Smooth muscle cell (in vitro differentiated cells): Measurements from ENCODE around the gene FAM193A. TPM values are rescaled to one million over a fixed set of nuclear protein-coding genes. Genes with fewer than 3 reads are reported as not detected.

Source experiments
- DNase-seq: peaks from one replicate; lab custom pipeline; 2025; ENCODE audit not compliant: unreplicated experiment; lab: John Stamatoyannopoulos, UW
- H2AFZ ChIP-seq: fragments of 200-600 bp; sonication (generic); 2 replicates; pipeline ENCODE4 v1.6.0; 2016; ENCODE audit warnings: antibody characterized with exemption, low read depth, mild to moderate bottlenecking
- H3F3A ChIP-seq: fragments of 200-600 bp; sonication (generic); 2 replicates; pipeline ENCODE4 v1.6.0; 2017; ENCODE audit warnings: antibody characterized with exemption, low read depth
- H3K27ac ChIP-seq: fragments of 200-600 bp; sonication (generic); 2 replicates; pipeline ENCODE4 v1.5.1; 2016; ENCODE audit warnings: low read depth, mild to moderate bottlenecking
- H3K27me3 ChIP-seq: fragments of 200-600 bp; sonication (generic); 2 replicates; pipeline ENCODE4 v1.6.1; 2016; ENCODE audit warnings: low read depth, mild to moderate bottlenecking
- H3K36me3 ChIP-seq: fragments of 200-600 bp; sonication (generic); 2 replicates; pipeline ENCODE4 v1.5.1; 2016; ENCODE audit warnings: low read depth
- H3K4me1 ChIP-seq: fragments of 200-600 bp; sonication (generic); 2 replicates; pipeline ENCODE4 v1.5.1; 2016; ENCODE audit warnings: low read depth
- H3K4me2 ChIP-seq: fragments of 200-600 bp; sonication (generic); 2 replicates; pipeline ENCODE4 v1.6.0; 2016; ENCODE audit warnings: mild to moderate bottlenecking
- H3K4me3 ChIP-seq: fragments of 200-600 bp; sonication (generic); 2 replicates; pipeline ENCODE4 v1.5.1; 2016; ENCODE audit warnings: mild to moderate bottlenecking
- H3K79me2 ChIP-seq: fragments of 200-600 bp; sonication (generic); 2 replicates; pipeline ENCODE4 v1.6.0; 2016; ENCODE audit warnings: low read depth, mild to moderate bottlenecking
- H3K9ac ChIP-seq: fragments of 200-600 bp; sonication (generic); 2 replicates; pipeline ENCODE4 v1.6.0; 2016; ENCODE audit warnings: low read depth
- H3K9me3 ChIP-seq: fragments of 200-600 bp; sonication (generic); replicated peaks from 2 replicates; pipeline ENCODE4 v1.5.1; 2016; ENCODE audit warnings: low read depth
- H4K20me1 ChIP-seq: fragments of 200-600 bp; sonication (generic); 2 replicates; pipeline ENCODE4 v1.6.0; 2016; ENCODE audit warnings: low read depth
- WGBS: methylation state at CpG from one replicate; pipeline ENCODE4 v1.1.7; 2016; ENCODE audit warnings: low lambda C conversion rate; 5-methylcytosine and 5-hydroxymethylcytosine counted together
- polyA plus RNA-seq: library from polyadenylated mRNA; unstranded; fragments of >200 nt; fragmentation: Nextera tagmentation; extraction: Ambion mirVana; gene quantifications from 2 replicates; pipeline ENCODE4 v1.2.1, GENCODE V29; 2016
- total RNA-seq: library from RNA; depleted of rRNA; stranded (reverse); fragments of >200 nt; gene quantifications from 2 replicates; pipeline ENCODE4 v1.2.3, GENCODE V29; 2014
- TF ChIP-seq, protein P1 (sequence below): fragments of 200-600 bp; sonication (generic); IDR thresholded peaks from 2 replicates; pipeline ENCODE4 v1.5.1; 2017; ENCODE audit warnings: borderline replicate concordance, mild to moderate bottlenecking, antibody characterized with exemption; ENCODE audit not compliant: insufficient read depth, poor library complexity, severe bottlenecking

FAM193A gene
- total and polyA plus RNA-seq, 2 experiments from 2014 or later: 8.3 to 12.2 TPM

DNA sequence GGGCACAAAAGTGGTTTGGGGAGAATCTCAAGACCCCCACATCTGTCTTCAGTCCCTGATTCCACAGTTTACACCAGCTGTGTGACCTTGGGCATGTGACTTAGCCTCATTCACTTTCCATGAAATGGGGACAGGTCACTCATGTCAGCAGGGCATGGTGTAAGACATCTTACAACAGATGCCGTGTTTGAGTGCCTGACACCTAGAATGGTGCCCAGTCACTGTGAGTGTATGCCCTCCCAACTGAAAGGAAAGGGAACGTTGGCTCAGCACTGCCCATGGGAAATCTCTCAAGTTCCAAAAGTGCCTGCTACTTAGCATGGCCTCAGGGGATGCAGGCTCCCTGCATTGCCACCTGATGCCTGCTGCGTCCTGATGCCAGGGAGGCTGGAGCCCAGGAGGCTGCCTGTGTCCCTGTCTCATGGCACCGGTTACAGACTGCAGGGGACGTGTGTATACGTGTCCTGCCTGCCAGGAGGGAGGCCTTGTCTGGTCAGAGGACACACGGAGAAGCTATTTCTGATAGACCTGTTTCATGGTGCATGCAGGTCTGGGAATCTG lies 35.3 kb upstream of the FAM193A start:
- Histone ChIP-seq H2AFZ (no peak overlapping the region), H3K36me3 (peaks cover 14% of the 10 kb centered on the region), H4K20me1 (peaks cover 94% of the 10 kb centered on the region)

GRCh38 chr4:2503809-2504208 lies 32.6 kb upstream of the FAM193A start:
- H3K4me2 ChIP-seq: no peak overlapping the region
- H3K4me3 ChIP-seq: no peak overlapping the region
- H3K27me3 ChIP-seq: no peaks in the 10 kb centered on the region
- TF ChIP-seq, protein P1, sequence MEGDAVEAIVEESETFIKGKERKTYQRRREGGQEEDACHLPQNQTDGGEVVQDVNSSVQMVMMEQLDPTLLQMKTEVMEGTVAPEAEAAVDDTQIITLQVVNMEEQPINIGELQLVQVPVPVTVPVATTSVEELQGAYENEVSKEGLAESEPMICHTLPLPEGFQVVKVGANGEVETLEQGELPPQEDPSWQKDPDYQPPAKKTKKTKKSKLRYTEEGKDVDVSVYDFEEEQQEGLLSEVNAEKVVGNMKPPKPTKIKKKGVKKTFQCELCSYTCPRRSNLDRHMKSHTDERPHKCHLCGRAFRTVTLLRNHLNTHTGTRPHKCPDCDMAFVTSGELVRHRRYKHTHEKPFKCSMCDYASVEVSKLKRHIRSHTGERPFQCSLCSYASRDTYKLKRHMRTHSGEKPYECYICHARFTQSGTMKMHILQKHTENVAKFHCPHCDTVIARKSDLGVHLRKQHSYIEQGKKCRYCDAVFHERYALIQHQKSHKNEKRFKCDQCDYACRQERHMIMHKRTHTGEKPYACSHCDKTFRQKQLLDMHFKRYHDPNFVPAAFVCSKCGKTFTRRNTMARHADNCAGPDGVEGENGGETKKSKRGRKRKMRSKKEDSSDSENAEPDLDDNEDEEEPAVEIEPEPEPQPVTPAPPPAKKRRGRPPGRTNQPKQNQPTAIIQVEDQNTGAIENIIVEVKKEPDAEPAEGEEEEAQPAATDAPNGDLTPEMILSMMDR: no peak
- H3K4me1 ChIP-seq: no peaks in the 10 kb centered on the region
- H3K9ac ChIP-seq: no peak overlapping the region
- no peaks in the 10 kb centered on the region for H3K9me3 ChIP-seq
- no peaks in the 10 kb centered on the region for H3F3A ChIP-seq
- H4K20me1 ChIP-seq: peaks cover 91% of the 10 kb centered on the region
- WGBS: 98% methylated on average over 5 of the region's 5 CpGs
- DNase-seq: no peak
- no peak overlapping the region for H2AFZ ChIP-seq
- peaks cover 24% of the 10 kb centered on the region for H3K79me2 ChIP-seq
- H3K27ac ChIP-seq: no peak overlapping the region
- peaks cover 3% of the 10 kb centered on the region for H3K36me3 ChIP-seq

More for the DNA sequence above, 35.3 kb upstream of the FAM193A start:
- no peak for DNase-seq
- H3K27me3 ChIP-seq: no peaks in the 10 kb centered on the region
- H3K4me3 ChIP-seq: no peak overlapping the region
- H3F3A ChIP-seq: no peaks in the 10 kb centered on the region
- peaks cover 27% of the 10 kb centered on the region for H3K79me2 ChIP-seq
- H3K27ac ChIP-seq: no peak overlapping the region
- 99% methylated on average over 7 of the region's 7 CpGs for WGBS
- no peaks in the 10 kb centered on the region for H3K4me1 ChIP-seq
- H3K4me2 ChIP-seq: no peak overlapping the region
- TF ChIP-seq, protein P1: no peak
- H3K9ac ChIP-seq: no peak overlapping the region
- no peaks in the 10 kb centered on the region for H3K9me3 ChIP-seq

DNA sequence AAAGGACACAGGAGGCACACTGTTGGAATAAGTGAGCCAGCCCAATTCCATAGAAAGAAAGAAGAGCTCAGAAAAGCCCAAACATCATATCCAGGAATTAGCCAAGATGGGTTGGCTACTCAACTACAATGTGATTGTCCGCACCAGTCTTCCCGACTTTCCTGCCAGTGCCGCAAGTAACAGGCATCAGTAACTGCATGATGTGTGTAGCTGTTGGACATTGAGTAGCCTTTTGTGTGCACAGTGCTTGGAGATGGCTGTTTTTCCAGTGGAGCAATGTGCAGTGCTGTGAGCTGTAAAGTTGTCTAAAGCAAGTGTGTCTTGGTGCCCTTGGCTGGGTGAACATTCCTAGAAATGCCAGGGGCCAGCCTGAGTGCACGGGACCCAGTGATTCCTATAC lies 29.2 kb upstream of the FAM193A start:
- Histone ChIP-seq H3K79me2 (peaks cover 19% of the 10 kb centered on the region), H4K20me1 (peaks cover 78% of the 10 kb centered on the region), H3K4me3 (no peak overlapping the region), H3K36me3 (no peaks in the 10 kb centered on the region), H3K9ac (no peak overlapping the region), H3K27ac (no peak overlapping the region), H3F3A (no peaks in the 10 kb centered on the region), H3K4me1 (no peaks in the 10 kb centered on the region), H3K4me2 (no peak overlapping the region), H3K27me3 (no peaks in the 10 kb centered on the region), H3K9me3 (no peaks in the 10 kb centered on the region), H2AFZ (no peak overlapping the region)
- no peak for DNase-seq
- WGBS: 98% methylated on average over 4 of the region's 4 CpGs
- TF ChIP-seq, protein P1: no peak

DNA sequence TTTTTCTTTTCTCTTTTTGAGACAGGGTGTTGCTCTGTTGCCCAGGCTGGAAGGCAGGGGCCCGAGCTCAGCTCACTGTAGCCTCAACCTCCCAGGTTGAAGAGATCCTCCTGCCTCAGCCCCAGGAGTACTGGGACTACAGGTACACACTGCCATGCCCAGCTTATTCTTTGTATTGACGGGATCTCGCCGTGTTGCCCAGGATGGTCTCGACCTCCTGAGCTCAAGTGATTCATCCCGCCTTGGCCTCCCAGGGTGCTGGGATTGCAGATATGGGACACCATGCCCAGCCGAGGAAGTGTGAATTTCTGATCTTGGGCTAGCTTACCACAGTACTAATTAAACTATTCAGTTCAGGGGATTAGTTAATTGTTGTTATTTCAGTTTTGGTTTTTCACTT lies 28.6 kb upstream of the FAM193A start:
- DNase-seq: no peak
- no peak overlapping the region for H3K4me2 ChIP-seq
- H3K79me2 ChIP-seq: peaks cover 18% of the 10 kb centered on the region
- no peak overlapping the region for H2AFZ ChIP-seq
- H3K9ac ChIP-seq: no peak overlapping the region
- no peak overlapping the region for H3K27ac ChIP-seq
- H3F3A ChIP-seq: no peaks in the 10 kb centered on the region
- no peaks in the 10 kb centered on the region for H3K36me3 ChIP-seq
- no peaks in the 10 kb centered on the region for H3K9me3 ChIP-seq
- H4K20me1 ChIP-seq: peaks cover 74% of the 10 kb centered on the region
- no peaks in the 10 kb centered on the region for H3K27me3 ChIP-seq
- no peak overlapping the region for H3K4me3 ChIP-seq
- H3K4me1 ChIP-seq: no peaks in the 10 kb centered on the region
- TF ChIP-seq, protein P1: no peak
- 96% methylated on average over 7 of the region's 7 CpGs for WGBS
